GM18498 (cell line): Measurements from ENCODE around the gene NAMPT.
"Not testable (repeated sequence)": the region's sequence is repeated elsewhere in the genome, so short reads cannot be mapped to it uniquely, and the experiment has no call there.

Experiments used
- ATAC-seq: cut with Tn5 transposase; IDR thresholded peaks from one replicate; pipeline ENCODE4 v1.9.1; 2021; ENCODE audit warnings: mild to moderate bottlenecking, moderate library complexity; ENCODE audit not compliant: unreplicated experiment

NAMPT gene

DNA sequence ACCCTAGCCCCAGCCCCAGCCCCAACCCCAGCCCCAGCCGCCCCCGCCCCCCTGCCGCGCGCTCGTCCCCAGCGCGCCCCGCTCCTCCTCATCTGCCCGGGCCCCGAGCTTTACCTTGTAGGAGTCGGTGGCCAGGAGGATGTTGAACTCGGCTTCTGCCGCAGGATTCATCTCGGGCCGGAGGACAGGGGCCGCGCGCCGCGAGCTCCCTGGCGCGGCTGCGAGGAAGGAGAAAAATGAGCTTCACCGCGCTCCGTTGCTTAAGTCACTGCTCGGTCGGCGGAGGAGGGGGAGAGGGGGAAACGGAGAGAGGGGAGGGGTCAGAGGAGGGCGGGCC is at the start of gene NAMPT:
NAMPT (minus strand) TSS at position 270 of the 337 bp plus-strand sequence; CDS start at position 171, 99 bp downstream.
- ATAC-seq, result no peak

DNA sequence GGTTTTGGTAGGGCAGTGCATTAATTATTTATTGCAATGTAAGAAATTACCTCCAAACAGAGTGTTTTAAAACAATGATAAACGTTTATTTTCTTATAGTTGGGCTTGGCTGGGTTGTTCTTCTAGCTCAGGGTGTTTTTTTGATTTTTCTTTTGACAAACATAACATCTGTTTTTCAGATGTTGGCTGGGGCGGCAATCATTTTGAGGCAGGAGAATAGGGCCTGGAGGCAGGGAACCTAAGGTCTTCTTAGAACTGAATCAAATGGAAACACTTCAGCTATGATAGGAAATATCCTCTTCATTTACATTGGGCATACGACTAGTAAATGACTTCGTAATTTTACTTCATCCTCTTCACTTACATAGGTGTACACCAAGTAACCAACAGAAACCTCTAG is 47.4 kb upstream of the NAMPT start:
- ATAC-seq, result no peak

DNA sequence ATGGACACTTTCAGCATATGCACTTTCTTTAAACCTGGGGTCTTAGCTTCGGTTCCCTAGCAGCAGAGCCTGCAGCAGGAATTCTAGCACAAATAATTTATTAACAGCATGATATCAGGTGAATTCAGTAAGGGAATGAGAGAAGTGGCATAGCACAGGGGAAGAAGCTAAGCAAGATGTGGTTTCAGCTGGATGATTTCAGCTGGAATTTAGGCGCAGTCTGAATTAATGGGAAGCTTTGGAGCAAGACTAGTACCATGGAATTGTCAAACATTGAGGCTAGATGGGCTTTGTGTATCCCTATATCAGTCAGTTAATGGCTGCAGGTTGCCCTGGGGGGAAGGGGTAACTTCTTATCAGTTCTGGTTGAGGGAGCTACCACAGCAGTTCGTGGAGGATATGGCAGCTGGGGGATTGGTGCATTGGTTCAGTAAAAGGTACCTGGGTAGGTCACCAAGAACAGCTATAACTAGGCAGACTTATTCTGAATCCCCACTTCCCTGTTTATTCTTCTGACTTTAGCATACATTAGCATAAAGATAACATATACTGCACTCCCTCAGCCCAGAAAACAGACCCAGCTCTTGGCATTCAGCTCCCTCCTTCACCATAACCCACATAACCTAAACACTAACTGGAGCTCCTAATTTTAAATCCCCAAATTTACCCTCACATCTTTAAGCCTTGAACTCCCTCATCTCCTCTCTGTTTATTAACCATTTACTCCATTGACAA is 46.8 kb upstream of the NAMPT start:
- ATAC-seq, result no peak

DNA sequence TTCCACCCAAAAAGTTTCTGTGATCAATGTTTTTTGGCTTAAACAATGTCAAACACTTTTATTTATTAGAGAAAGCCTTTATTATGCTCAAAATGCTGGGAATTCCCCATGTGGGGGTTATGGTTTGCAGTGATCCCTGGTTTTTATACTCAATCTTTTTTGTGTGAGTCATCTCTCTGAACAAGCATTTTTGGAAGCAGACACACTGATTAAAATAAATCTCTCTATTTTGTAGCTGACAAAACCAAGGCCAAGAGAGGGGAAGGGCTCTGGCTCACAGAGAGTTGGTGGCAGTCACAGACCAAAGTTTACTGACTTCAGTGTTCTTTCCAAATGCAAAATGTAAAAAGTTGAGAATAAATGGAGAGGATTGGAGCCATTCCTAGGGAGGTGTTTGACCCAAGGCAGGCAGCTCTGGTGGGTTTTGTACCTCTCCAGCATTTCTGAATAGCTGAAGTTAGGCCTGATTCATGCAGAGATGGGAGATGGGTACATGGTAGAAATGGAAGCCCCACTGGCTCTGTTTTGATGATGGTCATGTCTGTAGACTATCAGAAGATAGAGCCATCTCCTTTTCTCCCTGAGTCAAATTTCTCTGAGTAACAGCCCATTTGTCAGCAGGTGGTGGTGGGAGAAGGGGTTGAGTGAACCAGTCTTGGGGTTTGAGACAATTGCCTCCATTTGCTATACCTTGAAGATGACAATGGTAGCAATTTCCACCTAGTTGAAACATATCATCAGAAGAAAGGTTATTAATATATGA is 45.4 kb upstream of the NAMPT start:
- no peak for ATAC-seq

DNA sequence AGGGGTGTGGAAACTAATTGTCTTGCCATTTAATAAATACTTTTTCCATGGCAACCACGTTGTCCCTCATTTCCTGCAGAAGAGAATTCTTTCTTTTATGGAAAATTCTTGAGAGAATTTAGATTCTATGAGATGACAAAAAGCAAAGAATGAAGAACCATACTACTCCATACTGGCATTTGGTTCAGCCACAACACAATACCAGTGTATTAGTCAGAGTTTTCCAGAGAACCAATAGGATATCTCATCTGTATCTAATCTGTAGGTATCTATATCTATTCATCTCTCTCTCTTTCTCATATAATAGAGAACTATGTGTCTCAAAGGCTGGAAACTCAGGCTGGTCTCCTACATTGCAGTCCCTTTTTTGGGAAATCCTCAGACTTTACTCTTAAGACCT is 44.6 kb upstream of the NAMPT start:
- ATAC-seq, result no peak

DNA sequence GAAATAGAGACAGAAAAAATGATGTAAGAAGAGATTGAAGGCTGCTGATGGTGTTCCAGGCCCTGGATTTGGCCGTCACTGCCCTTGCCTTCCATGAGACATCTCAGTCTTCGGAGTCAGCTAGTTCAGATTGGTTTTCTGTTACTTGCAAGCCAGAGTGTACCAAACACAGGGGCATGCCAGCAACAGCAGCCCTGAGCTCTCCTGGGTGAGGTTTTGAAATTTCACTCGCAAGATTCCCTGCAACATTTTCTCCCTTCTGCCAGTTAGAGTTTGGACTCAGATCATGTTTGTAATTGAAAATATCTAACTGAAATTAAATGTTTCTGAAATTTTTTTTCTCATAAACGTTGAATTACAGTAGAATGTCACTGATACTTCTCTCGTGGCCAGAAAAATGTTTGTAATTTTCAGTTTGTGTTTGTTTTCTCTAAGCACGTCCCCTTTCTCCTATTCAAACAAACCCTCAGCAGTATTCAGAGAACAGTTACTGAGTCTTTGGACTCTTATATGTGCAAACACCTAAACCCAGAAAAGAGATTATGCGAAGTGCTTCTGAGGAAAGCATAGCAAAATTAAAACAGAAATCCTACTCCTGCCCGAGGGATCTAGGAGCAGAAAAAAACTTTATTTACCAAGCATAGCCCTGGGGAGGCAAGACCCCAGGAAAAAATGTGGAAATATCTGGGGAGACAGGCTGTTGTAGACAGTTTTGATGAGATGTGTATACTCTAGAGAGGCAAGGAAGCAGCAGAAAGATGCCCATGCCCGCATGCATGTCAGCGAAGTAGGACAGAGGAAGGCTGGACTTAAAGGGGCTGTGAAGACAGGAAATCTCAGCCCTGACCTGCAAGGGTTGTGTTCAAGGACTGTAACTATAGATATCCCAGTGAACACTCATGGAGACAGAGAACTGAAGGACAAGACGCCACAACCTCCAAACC is 43.0 kb upstream of the NAMPT start:
- ATAC-seq, result no peak

DNA sequence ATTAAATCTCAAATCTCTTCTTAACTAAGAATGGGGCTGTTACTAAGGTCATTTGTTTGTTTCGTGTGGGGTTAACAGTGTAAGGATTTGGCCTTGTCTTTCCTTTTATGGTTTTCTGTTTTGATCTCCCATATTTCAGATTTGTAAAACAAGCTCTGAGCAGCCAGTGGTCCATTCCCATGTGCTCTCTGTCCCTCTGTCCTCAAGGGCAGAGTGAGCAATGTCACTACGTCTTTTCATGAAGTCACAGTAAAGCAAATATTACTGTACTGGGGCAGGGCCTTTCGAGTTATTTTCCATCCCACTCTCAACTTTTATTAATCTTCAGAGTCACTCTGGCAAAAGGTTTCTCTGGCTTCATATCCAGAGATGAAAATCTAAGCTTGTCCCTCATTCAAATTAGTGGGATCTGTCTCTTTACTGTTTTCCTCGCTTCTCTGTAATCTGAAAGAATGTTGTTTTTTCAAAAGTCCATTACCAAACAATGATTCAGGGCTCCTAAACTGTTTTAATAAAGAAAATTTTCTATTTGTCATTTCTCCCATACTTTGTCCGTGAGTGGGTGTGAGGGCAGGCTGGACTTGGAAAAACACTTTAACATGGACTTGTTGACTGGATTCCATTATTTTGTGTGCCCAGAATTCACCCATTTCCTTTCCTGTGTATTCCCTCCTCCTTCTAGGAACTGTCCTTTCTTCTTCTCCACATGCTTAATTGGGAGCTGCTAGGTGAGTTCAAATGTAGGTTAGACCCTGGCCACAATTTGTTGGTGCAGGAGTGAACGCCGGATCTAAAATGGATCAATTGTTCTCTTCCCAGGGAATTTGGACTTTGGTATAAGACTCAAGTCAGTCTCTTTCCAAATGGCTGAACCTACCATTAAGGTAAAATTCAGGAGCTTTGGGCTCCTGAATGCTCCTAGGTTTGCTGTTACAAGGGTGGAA is 42.1 kb upstream of the NAMPT start:
- ATAC-seq, result no peak

DNA sequence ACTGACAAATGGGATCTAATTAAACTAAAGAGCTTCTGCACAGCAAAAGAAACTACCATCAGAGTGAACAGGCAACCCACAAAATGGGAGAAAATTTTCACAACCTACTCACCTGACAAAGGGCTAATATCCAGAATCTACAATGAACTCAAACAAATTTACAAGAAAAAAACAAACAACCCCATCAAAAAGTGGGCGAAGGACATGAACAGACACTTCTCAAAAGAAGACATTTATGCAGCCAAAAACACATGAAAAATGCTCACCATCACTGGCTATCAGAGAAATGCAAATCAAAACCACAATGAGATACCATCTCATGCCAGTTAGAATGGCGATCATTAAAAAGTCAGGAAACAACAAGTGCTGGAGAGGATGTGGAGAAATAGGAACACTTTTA is 39.7 kb upstream of the NAMPT start:
- ATAC-seq, result not testable (repeated sequence)

DNA sequence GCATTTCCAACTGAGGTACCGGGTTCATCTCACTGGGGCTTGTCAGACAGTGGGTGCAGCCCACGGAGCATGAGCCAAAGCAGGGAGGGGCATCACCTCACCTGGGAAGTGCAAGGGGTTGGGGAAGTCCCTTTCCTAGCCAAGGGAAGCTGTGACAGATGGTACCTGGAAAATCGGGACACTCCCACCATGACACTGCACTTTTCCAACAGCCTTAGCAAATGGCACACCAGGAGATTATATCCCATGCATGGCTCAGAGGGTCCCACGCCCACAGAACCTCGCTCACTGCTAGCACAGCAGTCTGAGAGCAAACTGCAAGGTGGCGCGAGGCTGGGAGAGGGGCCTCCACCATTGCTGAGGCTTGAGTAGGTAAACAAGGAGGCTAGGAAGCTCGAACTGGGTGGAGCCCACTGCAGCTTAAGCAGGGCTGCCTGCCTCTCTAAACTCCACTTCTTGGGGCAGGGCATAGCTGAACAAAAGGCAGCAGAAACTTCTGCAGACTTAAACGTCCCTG is 35.5 kb upstream of the NAMPT start:
- not testable (repeated sequence) for ATAC-seq

DNA sequence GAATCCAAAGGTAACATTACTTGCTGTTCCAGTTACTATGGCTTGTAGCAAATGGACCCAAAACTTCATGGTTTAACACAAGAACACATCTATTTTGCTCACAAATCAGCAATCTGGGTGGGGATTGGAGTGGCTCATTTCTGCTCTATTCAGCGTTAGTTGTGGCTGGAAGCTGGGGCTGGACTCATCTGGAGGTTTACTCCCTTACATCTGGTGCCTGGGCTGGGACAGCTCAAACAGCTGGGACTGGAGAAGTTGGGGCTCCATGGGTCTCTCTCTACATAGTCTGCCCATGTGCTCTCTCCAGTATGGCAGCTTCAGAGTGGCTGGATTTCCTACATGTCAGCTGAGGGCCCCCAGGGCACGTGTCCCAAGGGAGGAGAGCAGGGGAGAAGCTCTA is 33.7 kb upstream of the NAMPT start:
- ATAC-seq, result no peak

DNA sequence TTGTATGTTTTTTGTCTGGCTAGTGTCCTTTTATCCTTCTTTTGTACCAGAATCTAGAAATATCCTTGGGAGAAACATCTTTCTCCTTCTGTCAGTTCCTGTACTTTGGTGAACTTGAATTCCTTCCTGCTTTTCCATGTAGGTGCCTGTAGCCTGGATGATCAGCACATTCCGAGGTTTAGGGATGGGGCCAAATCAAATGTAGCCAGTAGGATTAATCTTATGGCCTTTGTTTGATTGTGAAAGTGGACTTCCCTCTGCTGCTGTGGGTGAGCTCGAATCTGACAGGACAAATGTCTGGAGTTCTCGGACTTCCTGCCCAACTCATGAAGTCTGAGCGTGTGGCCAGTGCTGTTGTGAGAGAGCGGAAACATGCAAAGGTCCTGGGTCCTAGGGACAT is 33.2 kb upstream of the NAMPT start:
- ATAC-seq, result no peak

DNA sequence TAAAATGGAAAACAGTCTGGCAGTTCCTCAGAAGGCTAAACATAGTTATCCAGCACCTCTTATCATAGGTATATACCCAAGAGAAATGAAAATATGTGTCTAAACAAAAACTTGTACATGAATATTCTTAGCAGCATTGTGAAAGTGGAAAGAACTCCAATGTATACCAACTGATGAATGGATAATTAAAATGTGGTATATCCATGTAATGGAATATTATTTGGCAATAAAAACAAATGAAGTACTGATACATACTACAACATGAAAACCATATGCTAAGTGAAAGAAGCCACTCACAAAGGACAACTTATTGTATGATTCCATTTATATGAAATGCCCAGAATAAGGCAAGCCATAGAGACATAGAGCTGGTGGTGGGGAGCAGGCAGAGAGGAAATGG is 32.2 kb upstream of the NAMPT start:
- ATAC-seq, result no peak

DNA sequence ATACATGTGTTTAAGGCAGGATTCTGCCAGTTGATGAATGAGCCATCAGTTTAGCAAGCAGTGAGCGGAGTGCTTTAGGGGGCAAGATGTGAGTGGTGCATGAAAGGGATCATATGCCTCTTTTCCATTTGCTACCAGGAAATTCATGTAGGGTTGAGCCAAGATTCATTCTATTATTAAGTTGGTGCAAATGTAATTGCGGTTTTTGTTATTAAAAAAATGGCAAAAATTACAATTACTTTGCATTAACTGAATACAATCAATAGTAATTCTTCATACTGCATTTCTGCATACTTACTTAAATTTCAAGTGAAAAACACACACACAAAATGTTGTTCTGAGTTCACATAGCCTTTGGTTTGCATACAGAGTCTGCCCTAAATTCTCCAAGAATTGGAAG is 30.1 kb upstream of the NAMPT start:
- ATAC-seq, result no peak

DNA sequence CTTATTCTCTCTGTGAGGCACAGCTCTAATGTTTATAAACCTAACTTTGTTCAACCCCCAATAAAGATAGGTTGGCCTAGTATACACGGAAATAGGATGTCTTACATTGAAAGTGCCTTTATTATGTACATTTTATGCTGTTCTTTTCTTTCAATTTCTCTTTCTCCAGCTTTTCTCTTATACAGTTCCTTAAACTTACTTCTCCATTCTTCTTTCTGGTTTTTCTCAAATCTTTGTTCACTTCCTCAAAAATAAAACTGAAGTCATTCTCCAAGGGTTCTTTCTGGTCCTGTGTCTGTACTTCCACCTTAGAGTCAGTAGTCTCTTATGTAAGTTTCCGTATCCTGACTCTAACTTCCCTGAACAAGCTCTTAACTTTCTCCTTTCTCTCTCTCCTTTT is 29.2 kb upstream of the NAMPT start:
- no peak for ATAC-seq

DNA sequence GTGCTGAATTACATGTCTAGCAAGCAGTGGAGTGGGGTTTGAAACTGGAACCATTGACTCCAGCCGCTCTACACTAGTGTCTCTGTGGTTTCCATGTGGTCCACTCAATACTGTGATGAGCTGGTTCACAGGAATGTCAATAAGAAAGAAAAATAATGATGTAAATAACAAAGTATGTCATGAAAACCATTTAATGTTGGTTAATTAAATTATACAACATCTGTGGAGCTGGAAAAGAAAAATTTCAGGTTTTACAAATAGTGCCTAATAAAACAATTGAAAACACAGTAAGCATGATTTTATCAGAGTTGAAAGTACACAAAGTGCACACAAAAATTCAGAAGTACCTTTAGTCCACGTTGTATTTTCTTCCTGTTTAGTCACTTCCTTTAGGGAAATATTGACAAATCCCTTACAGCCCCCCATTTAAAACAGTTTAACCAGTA is 28.7 kb upstream of the NAMPT start:
- no peak for ATAC-seq

DNA sequence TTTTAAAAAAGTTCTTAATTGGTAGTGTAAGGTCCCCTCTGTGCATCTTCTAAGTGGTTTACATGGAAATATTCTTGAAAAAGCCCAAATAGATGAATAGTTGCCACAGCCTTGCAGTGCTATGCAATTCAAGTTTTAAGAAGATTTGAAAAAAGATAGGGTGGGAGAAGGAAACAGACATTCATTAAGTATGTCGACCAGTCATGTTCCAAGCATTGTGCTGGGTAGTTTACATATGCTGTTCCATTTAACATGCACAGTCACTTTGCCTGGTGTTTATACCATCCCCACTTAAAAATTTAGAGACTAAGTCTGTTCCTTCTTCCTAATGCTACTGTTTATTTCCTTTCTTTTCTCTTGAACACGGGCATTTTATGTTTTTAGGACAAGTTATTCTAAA is 28.1 kb upstream of the NAMPT start:
- no peak for ATAC-seq

DNA sequence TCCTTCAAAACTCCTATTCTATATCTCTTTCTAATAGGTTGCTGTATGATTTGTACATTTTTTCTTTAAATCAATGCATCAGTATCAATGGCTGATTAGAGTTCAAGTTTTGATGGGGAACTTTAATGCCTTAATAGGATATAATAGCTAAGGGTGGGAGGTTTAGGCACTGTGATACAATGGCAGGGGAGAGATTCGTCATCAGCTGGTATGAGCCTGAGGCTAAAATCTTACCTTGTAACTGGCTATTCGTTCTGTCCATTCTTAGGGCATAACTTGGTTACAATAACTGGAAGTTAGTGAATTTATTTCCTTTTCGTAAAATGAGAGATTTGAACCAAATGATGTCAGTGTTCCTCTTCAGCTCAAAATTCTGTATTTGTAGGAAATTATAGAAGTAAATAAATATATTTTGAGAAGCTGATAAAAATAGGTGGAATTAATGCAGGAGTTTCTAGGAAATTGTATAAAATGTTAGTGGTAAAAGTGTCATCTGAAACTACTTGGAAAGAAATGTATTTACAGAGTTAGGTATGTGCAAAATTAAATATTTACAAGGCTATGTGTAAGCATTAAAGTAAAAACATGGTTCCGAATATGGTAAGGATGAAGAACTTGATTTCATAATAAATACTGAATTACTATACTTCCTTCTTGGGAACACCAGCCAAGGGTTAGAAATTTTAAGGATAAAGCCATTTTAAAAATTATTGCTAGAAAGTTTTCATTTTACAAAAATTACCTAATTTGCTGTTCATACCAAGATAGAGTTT is 27.5 kb upstream of the NAMPT start:
- ATAC-seq, result no peak

DNA sequence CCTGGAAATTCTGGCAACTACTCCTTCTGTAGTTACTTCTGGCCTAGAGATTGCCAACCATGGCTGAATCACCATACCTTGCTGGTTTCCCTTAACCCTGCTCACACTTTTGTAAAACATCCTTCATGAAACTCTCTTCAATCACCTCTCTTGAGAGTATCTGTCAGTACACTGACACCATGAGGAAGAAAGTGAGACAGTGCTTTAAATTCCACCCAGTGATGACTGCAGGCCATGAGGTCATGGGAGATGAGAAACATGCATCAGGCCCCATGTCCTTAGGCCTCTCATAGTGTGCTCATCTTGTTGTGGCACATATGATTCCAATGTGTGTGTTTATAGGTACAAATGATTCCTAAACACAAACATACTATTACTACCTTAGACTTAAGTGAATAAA is 24.6 kb upstream of the NAMPT start:
- ATAC-seq, result no peak

DNA sequence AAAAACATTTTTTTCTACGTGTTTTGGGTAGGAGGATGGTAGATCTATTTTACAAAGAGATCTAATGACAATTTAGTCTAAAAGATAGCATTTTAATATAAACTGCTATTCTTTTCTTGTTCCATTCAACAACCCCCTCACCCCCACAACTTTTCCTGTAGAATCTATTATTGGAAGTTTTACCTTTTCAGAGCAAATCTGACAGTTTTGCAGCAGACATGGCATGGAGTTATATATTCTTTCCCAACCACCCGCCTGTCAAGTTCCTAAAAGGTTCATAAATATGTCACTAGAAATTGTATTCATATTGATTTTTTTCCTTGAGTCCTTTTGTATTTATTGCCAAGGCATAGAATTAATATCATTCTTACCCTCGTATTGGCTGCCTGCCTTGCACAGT is 21.5 kb upstream of the NAMPT start:
- ATAC-seq, result no peak
